ENCODE data around the gene UBAP2L.

- no peak for TF ChIP-seq CTCF (IDR thresholded peaks at IDR 0.05; ENCODE audit: insufficient read depth, low read depth, low read length)
- no peak for TF ChIP-seq EZH2 (IDR thresholded peaks at IDR 0.05; ENCODE audit: insufficient read depth, low read length)
Observed at GRCh38 chr1:154237435-154237834, 16.7 kb downstream of the UBAP2L start.
